ENCODE data around the gene GJB2. TPM values are rescaled to one million over a fixed set of nuclear protein-coding genes. Genes with fewer than 3 reads are reported as not detected.
A peak's percentile ranks its signal among the peaks of the same experiment; 100 is the strongest.

Gene GJB2
- total RNA-seq, 1 experiment from 2014 or later, result 0.75 TPM

- no peaks in the 10 kb centered on the region for H3K9me3 Mint-ChIP-seq (ENCODE audit: unreplicated experiment)
- DNase-seq, result peak; percentile 64 to 77
- H3K4me1 ChIP-seq, result no peaks in the 10 kb centered on the region
- peak; percentile 92 to 93 for TF ChIP-seq CTCF (IDR thresholded peaks at IDR 0.05; ENCODE audit: insufficient read depth in 1 of 2, low read depth in 1 of 2, low read length in 1 of 2, severe bottlenecking in 1 of 2, unreplicated experiment in 1 of 2)
- H3K4me3 Mint-ChIP-seq (ENCODE audit: unreplicated experiment), result no peak overlapping the region
- intact Hi-C loops (cut with micrococcal nuclease; ENCODE audit: unreplicated experiment), result loop anchor here (1.0 kb wide), 1 partner anchor 307 kb away; no protein-coding TSS in a partner anchor
- no peak overlapping the region for H3K4me3 ChIP-seq (ENCODE audit: low read depth, low read length)
- POLR2A ChIA-PET, result no interaction called here
- H3K4me1 Mint-ChIP-seq (ENCODE audit: low read depth, unreplicated experiment), result no peaks in the 10 kb centered on the region
- H3K27me3 Mint-ChIP-seq (ENCODE audit: insufficient read depth, unreplicated experiment), result peaks cover 7% of the 10 kb centered on the region
- H3K27ac Mint-ChIP-seq (ENCODE audit: unreplicated experiment), result no peak overlapping the region
- CTCF ChIA-PET, result interaction anchor here (0.7 to 1.4 kb wide), 2 partner anchors 301 to 521 kb away, joined by 3 to 4 read pairs; partner anchors contain the start of gene IL17D
- no TSS peak for BruUV-seq (replicated peaks)
- H3K36me3 ChIP-seq (ENCODE audit: control insufficient read depth, insufficient read depth, low read length), result no peaks in the 10 kb centered on the region
- H3K9me3 ChIP-seq, result no peaks in the 10 kb centered on the region
- H3K36me3 Mint-ChIP-seq (ENCODE audit: insufficient read depth, unreplicated experiment), result no peaks in the 10 kb centered on the region
- no peaks in the 10 kb centered on the region; the same call in 1 of the 2 replicates for H3K27me3 ChIP-seq (replicated peaks; ENCODE audit: control insufficient read depth, insufficient read depth, low read length)
Measured at GRCh38 chr13:20182231-20182846, 10.4 kb downstream of the GJB2 start.

GRCh38 chr13:20181188-20181587 lies 11.6 kb downstream of the GJB2 start:
- no peaks in the 10 kb centered on the region; the same call in 1 of the 2 replicates for H3K27me3 ChIP-seq (replicated peaks; ENCODE audit: control insufficient read depth, insufficient read depth, low read length)
- no peaks in the 10 kb centered on the region for H3K9me3 ChIP-seq
- no TSS peak for BruUV-seq (replicated peaks)
- no peak overlapping the region for H3K4me3 ChIP-seq (ENCODE audit: low read depth, low read length)
- ChIA-PET CTCF (interaction anchor here (1.4 kb wide), 1 partner anchor 522 kb away, joined by 4 read pairs; the partner anchor contains the start of gene IL17D), POLR2A (no interaction called here)
- H3K4me1 ChIP-seq, result no peaks in the 10 kb centered on the region
- no peak overlapping the region for H3K27ac Mint-ChIP-seq (ENCODE audit: unreplicated experiment)
- peaks cover 7% of the 10 kb centered on the region for H3K27me3 Mint-ChIP-seq (ENCODE audit: insufficient read depth, unreplicated experiment)
- no peaks in the 10 kb centered on the region for H3K4me1 Mint-ChIP-seq (ENCODE audit: low read depth, unreplicated experiment)
- DNase-seq, result no peak
- no peaks in the 10 kb centered on the region for H3K36me3 ChIP-seq (ENCODE audit: control insufficient read depth, insufficient read depth, low read length)
- TF ChIP-seq CTCF (IDR thresholded peaks at IDR 0.05; ENCODE audit: insufficient read depth in 1 of 2, low read depth in 1 of 2, low read length in 1 of 2, severe bottlenecking in 1 of 2, unreplicated experiment in 1 of 2), result no peak
- intact Hi-C loops (cut with micrococcal nuclease; ENCODE audit: unreplicated experiment), result no loop called here
- H3K4me3 Mint-ChIP-seq (ENCODE audit: unreplicated experiment), result no peak overlapping the region
- no peaks in the 10 kb centered on the region for H3K36me3 Mint-ChIP-seq (ENCODE audit: insufficient read depth, unreplicated experiment)
- H3K9me3 Mint-ChIP-seq (ENCODE audit: unreplicated experiment), result no peaks in the 10 kb centered on the region

- Mint-ChIP-seq H3K27me3 (ENCODE audit: insufficient read depth, unreplicated experiment) (peaks cover 7% of the 10 kb centered on the region), H3K4me1 (ENCODE audit: low read depth, unreplicated experiment) (peaks cover 15% of the 10 kb centered on the region), H3K4me3 (ENCODE audit: unreplicated experiment) (no peak overlapping the region), H3K9me3 (ENCODE audit: unreplicated experiment) (no peaks in the 10 kb centered on the region), H3K27ac (ENCODE audit: unreplicated experiment) (peak overlapping the region; percentile 7), H3K36me3 (ENCODE audit: insufficient read depth, unreplicated experiment) (no peaks in the 10 kb centered on the region)
- Histone ChIP-seq H3K9me3 (no peaks in the 10 kb centered on the region), H3K4me3 (ENCODE audit: low read depth, low read length) (no peak overlapping the region), H3K36me3 (ENCODE audit: control insufficient read depth, insufficient read depth, low read length) (no peaks in the 10 kb centered on the region), H3K27me3 (replicated peaks; ENCODE audit: control insufficient read depth, insufficient read depth, low read length) (no peaks in the 10 kb centered on the region), H3K4me1 (peaks cover 11% of the 10 kb centered on the region)
- no peak for DNase-seq
- ChIA-PET POLR2A (no interaction called here), CTCF (no interaction called here)
- TF ChIP-seq CTCF (IDR thresholded peaks at IDR 0.05; ENCODE audit: insufficient read depth in 1 of 2, low read depth in 1 of 2, low read length in 1 of 2, severe bottlenecking in 1 of 2, unreplicated experiment in 1 of 2), result no peak
- intact Hi-C loops (cut with micrococcal nuclease; ENCODE audit: unreplicated experiment), result no loop called here
- BruUV-seq (replicated peaks), result no TSS peak
Measured at GRCh38 chr13:20178156-20178555, 14.6 kb downstream of the GJB2 start.
